H1 (cell line): ENCODE data around the gene AFF1.

ENCODE experiments used
- RFX5 ChIP-seq: IDR thresholded peaks from 2 replicates; pipeline ENCODE4 v1.6.1; 2011; ENCODE audit warnings: low read depth, low read length, improper control_type of control experiment, borderline replicate concordance
- SRF ChIP-seq: IDR thresholded peaks from 2 replicates; pipeline ENCODE4 v1.6.1; 2011; ENCODE audit warnings: mild to moderate bottlenecking, low read depth, low read length, moderate library complexity
- TAF1 ChIP-seq: IDR thresholded peaks from 2 replicates; pipeline ENCODE4 v1.6.1; 2011; ENCODE audit warnings: mild to moderate bottlenecking, low read depth, low read length
- ZNF274 ChIP-seq: IDR thresholded peaks from 2 replicates; pipeline ENCODE4 v1.7.0; 2012; ENCODE audit warnings: low read length, borderline replicate concordance; ENCODE audit errors: extremely low read depth
- TF ChIP-seq, protein P1 (sequence below), 3 experiments: IDR thresholded peaks; 1 replicate in 2 of 3; 2 replicates in 1 of 3; pipeline versions ENCODE4 v1.5.1 to v1.6.1; 2011; ENCODE audit warnings: low read length in 3 of 3, mild to moderate bottlenecking in 3 of 3, inconsistent platforms in 2 of 3, low read depth in 1 of 3, moderate library complexity in 1 of 3; ENCODE audit not compliant: insufficient read depth in 1 of 3; ENCODE audit errors: control extremely low read depth in 1 of 3

DNA sequence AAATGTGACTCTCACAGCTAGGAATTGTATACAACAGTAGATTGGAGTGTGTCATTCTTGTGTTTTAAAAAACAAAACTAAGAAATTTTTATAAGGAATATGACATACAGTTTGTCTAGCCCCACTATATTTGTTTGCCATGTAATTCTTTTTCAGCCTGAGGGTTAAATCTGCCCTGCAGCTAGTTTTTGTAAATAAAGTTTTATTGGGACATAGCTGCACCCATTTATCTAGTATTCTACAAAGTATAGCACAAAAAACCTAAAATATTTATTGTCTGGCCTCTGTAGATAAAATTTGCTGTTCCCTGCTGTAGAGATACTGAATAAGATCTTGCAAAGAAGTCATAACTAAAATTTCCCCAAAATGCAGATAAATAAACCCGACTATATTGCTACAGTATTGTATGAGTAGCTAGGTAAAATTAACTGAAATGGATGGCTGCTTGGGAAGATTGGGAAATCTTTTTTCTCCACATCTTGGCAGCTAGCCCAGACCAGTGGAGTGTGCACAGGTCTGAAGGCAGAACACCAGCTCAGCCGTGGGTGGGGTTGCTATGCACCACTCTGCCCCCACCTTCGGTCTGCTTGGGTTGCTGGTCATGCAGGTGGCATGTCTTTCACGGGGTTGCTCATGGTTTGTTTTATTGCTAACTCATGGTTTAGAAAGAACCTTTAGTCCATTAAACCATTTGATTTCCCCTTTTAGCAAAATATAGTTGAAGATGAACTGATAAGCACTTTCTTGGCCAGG, 157.8 kb downstream of the AFF1 start:
- TF ChIP-seq SRF, result no peak
- no peak for TF ChIP-seq RFX5
- TF ChIP-seq, protein P1, sequence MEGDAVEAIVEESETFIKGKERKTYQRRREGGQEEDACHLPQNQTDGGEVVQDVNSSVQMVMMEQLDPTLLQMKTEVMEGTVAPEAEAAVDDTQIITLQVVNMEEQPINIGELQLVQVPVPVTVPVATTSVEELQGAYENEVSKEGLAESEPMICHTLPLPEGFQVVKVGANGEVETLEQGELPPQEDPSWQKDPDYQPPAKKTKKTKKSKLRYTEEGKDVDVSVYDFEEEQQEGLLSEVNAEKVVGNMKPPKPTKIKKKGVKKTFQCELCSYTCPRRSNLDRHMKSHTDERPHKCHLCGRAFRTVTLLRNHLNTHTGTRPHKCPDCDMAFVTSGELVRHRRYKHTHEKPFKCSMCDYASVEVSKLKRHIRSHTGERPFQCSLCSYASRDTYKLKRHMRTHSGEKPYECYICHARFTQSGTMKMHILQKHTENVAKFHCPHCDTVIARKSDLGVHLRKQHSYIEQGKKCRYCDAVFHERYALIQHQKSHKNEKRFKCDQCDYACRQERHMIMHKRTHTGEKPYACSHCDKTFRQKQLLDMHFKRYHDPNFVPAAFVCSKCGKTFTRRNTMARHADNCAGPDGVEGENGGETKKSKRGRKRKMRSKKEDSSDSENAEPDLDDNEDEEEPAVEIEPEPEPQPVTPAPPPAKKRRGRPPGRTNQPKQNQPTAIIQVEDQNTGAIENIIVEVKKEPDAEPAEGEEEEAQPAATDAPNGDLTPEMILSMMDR (IDR thresholded peaks at IDR 0.05; ENCODE audit: control extremely low read depth in 1 of 3, insufficient read depth in 1 of 3, low read depth in 1 of 3, low read length in 3 of 3), result no peak
- no peak for TF ChIP-seq ZNF274
- TF ChIP-seq TAF1, result no peak
